GM18502 (cell line): ENCODE data around the gene HOXB4.
A peak's percentile ranks its signal among the peaks of the same experiment; 100 is the strongest.

Source experiments
- ATAC-seq: cut with Tn5 transposase; IDR thresholded peaks from one replicate; pipeline ENCODE4 v1.9.1; 2021; ENCODE audit warnings: mild to moderate bottlenecking; ENCODE audit not compliant: unreplicated experiment, poor library complexity

Gene HOXB4

GRCh38 chr17:48590607-48591161, 12.5 kb upstream of the HOXB4 start:
- no peak for ATAC-seq

- ATAC-seq, result no peak
Measured at GRCh38 chr17:48589831-48590606, 11.9 kb upstream of the HOXB4 start, which contains the start of gene HOXB3. Gene HOXB3 (minus strand): TSS chr17:48590241. CDS start chr17:48552474, 37,767 bp downstream.

GRCh38 chr17:48589060-48589830, 11.1 kb upstream of the HOXB4 start:
- ATAC-seq, result no peak

- no peak for ATAC-seq
Measured at GRCh38 chr17:48588528-48588927, 10.4 kb upstream of the HOXB4 start.

- no peak for ATAC-seq
Measured at GRCh38 chr17:48588074-48588415, 9.9 kb upstream of the HOXB4 start.

GRCh38 chr17:48587276-48588073, 9.3 kb upstream of the HOXB4 start:
- ATAC-seq, result no peak

- no peak for ATAC-seq
Measured at GRCh38 chr17:48586355-48587258, 8.5 kb upstream of the HOXB4 start.

GRCh38 chr17:48584223-48584741, 6.1 kb upstream of the HOXB4 start:
- no peak for ATAC-seq

GRCh38 chr17:48583708-48584222, 5.6 kb upstream of the HOXB4 start:
- no peak for ATAC-seq

GRCh38 chr17:48582750-48583069, 4.6 kb upstream of the HOXB4 start:
- no peak for ATAC-seq

- no peak for ATAC-seq
Measured at GRCh38 chr17:48579760-48580554, 1.8 kb upstream of the HOXB4 start.

GRCh38 chr17:48579471-48579759, 1.3 kb upstream of the HOXB4 start:
- ATAC-seq, result no peak

- ATAC-seq, result peak; percentile 36
Measured at GRCh38 chr17:48578616-48579470, 693 bp upstream of the HOXB4 start.

GRCh38 chr17:48577330-48577945, 712 bp downstream of the HOXB4 start:
- ATAC-seq, result no peak

GRCh38 chr17:48576479-48577309, 1.5 kb downstream of the HOXB4 start:
- ATAC-seq, result no peak

GRCh38 chr17:48575673-48576478, 2.3 kb downstream of the HOXB4 start:
- ATAC-seq, result no peak
